ENCODE measurements around the gene CHST5. TPM values are rescaled to one million over a fixed set of nuclear protein-coding genes. Genes with fewer than 3 reads are reported as not detected.

The CHST5 gene
- total RNA-seq, 1 donor from 2014 or later = 0.64 TPM

DNA sequence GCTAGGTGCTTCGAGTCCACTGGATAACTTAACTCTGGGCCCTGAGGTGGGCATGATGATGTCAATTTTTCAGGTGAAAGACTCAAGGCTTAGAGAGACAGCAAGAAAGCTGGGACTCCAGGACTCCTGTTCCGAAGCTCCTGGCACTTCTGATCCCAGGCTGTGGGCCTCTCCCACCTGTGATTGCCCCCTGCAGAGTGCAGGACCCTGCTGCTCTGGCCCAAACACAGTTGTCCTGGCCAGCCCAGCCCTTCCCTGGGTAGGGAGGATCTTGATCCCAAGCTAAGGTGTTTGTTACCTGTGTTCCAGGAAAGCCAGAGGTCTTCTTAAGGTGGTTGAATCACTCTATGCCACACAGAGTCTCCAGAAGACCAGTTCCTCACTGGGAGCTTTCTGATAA is 3.1 kb downstream of the CHST5 start:
- no peaks in the 10 kb centered on the region for H3K36me3 Mint-ChIP-seq (ENCODE audit: unreplicated experiment)
- H3K4me1 Mint-ChIP-seq (ENCODE audit: low read depth, unreplicated experiment) = no peaks in the 10 kb centered on the region
- H3K27ac Mint-ChIP-seq (ENCODE audit: unreplicated experiment) = no peak overlapping the region
- TF ChIP-seq, protein P1, sequence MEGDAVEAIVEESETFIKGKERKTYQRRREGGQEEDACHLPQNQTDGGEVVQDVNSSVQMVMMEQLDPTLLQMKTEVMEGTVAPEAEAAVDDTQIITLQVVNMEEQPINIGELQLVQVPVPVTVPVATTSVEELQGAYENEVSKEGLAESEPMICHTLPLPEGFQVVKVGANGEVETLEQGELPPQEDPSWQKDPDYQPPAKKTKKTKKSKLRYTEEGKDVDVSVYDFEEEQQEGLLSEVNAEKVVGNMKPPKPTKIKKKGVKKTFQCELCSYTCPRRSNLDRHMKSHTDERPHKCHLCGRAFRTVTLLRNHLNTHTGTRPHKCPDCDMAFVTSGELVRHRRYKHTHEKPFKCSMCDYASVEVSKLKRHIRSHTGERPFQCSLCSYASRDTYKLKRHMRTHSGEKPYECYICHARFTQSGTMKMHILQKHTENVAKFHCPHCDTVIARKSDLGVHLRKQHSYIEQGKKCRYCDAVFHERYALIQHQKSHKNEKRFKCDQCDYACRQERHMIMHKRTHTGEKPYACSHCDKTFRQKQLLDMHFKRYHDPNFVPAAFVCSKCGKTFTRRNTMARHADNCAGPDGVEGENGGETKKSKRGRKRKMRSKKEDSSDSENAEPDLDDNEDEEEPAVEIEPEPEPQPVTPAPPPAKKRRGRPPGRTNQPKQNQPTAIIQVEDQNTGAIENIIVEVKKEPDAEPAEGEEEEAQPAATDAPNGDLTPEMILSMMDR (IDR thresholded peaks at IDR 0.05; ENCODE audit: partially characterized antibody, unreplicated experiment) = no peak
- no peak overlapping the region for H3K4me3 Mint-ChIP-seq (ENCODE audit: unreplicated experiment)
- H3K9me3 Mint-ChIP-seq (ENCODE audit: unreplicated experiment) = peaks cover 7% of the 10 kb centered on the region
- DNase-seq = no peak
- peaks cover 3% of the 10 kb centered on the region for H3K27me3 Mint-ChIP-seq (ENCODE audit: unreplicated experiment)

DNA sequence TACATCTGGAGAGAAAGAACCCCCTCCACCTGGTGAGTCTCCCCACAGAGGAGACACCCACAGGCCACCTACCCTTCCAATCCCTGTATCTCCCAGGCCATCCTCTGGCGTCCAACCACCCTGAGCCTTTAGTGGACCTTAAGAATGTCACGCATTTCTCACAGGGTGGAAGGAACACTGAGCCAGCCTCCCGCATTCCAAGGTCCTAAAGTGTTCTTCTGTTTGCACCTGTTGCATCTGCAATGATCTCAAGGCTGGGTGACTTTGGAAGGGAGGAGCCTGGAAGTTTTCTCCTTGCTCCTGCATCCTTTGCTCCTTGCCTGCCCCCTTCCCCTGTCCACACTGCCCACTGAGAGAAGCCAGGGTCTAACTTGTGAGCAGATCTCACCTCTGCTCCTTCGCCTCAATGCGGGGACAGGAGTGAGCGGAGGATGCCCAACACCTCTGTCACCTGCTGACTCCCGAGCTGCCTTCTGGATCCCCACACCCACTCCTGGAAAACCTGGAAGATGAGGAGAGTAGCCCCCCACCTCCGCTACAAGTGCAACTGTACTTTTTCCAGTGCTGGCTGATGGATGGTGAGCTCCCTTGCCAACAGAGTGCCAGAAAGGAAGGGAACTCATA is 3.7 kb downstream of the CHST5 start:
- peaks cover 8% of the 10 kb centered on the region for H3K9me3 Mint-ChIP-seq (ENCODE audit: unreplicated experiment)
- DNase-seq = no peak
- no peak overlapping the region for H3K27ac Mint-ChIP-seq (ENCODE audit: unreplicated experiment)
- TF ChIP-seq, protein P1 (IDR thresholded peaks at IDR 0.05; ENCODE audit: partially characterized antibody, unreplicated experiment) = no peak
- no peaks in the 10 kb centered on the region for H3K4me1 Mint-ChIP-seq (ENCODE audit: low read depth, unreplicated experiment)
- H3K4me3 Mint-ChIP-seq (ENCODE audit: unreplicated experiment) = no peak overlapping the region
- no peaks in the 10 kb centered on the region for H3K36me3 Mint-ChIP-seq (ENCODE audit: unreplicated experiment)
- H3K27me3 Mint-ChIP-seq (ENCODE audit: unreplicated experiment) = peaks cover 3% of the 10 kb centered on the region

DNA sequence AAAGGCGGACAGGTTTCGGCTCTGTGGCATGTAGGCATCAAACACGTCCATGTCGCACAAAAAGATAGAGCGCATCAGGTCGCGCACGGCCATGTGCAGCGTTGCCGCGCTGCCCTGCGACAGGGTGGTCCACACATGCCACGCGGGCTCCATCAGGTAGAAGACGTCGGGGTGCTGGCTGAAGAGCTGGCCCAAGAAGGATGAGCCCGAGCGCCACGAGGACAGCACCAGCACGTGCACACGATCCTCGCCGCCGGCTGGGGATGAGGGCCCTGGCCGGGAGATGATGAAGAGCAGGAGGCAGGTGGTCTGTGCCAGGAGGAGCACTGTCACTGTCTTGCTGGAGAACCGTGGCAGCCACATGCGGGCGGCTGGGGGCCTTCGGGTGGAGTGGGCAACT is 5.9 kb downstream of the CHST5 start:
- Mint-ChIP-seq H3K36me3 (ENCODE audit: unreplicated experiment) (no peaks in the 10 kb centered on the region), H3K9me3 (ENCODE audit: unreplicated experiment) (peaks cover 6% of the 10 kb centered on the region), H3K27ac (ENCODE audit: unreplicated experiment) (no peak overlapping the region), H3K27me3 (ENCODE audit: unreplicated experiment) (peaks cover 3% of the 10 kb centered on the region), H3K4me3 (ENCODE audit: unreplicated experiment) (no peak overlapping the region), H3K4me1 (ENCODE audit: low read depth, unreplicated experiment) (no peaks in the 10 kb centered on the region)
- no peak for DNase-seq
- TF ChIP-seq, protein P1 (IDR thresholded peaks at IDR 0.05; ENCODE audit: partially characterized antibody, unreplicated experiment) = no peak

DNA sequence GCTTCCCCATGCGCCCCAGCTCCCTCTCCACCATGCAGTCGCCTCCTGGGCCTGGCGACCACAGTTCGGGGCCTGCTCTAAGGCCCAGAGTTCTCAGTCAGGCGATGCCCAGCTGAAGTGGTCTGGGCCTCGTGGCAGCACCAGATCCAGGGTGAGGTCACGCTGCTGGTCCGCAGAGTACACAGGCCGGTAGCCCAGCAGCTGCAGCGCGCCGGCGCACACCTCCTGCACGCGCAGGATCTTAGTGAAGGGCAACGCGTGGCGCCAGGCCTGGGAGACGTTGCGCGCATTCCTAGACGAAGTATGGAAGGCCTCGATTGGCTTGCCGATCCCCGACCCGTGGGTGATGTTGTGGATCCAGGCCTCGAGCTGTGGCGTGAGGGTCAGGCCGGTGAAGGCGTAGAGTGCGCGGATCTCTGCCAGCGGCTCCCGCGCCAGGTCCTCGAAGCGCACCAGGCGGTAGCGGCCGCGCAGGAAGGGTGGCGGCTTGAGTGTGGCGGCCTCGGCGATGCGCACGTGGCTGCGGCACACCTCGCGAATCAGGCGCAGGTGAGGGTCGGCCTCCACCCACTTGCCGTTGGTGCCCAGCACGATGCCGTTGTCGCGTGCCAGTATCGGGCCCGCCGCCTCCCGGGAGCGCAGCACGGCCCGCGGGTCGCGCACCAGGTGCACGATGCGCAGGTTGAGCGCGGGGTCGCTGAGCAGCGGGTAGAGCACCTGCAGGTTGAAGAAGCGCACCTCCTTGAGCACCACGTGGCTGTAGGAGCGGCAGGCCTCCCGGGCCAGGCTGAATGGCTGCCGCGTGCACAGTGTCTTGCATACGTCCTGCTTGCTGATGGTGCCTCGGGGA is 6.6 kb downstream of the CHST5 start:
- DNase-seq = no peak
- Mint-ChIP-seq H3K27ac (ENCODE audit: unreplicated experiment) (no peak overlapping the region), H3K4me3 (ENCODE audit: unreplicated experiment) (no peak overlapping the region), H3K27me3 (ENCODE audit: unreplicated experiment) (peaks cover 3% of the 10 kb centered on the region), H3K36me3 (ENCODE audit: unreplicated experiment) (no peaks in the 10 kb centered on the region), H3K4me1 (ENCODE audit: low read depth, unreplicated experiment) (no peaks in the 10 kb centered on the region), H3K9me3 (ENCODE audit: unreplicated experiment) (peaks cover 6% of the 10 kb centered on the region)
- TF ChIP-seq, protein P1 (IDR thresholded peaks at IDR 0.05; ENCODE audit: partially characterized antibody, unreplicated experiment) = no peak

DNA sequence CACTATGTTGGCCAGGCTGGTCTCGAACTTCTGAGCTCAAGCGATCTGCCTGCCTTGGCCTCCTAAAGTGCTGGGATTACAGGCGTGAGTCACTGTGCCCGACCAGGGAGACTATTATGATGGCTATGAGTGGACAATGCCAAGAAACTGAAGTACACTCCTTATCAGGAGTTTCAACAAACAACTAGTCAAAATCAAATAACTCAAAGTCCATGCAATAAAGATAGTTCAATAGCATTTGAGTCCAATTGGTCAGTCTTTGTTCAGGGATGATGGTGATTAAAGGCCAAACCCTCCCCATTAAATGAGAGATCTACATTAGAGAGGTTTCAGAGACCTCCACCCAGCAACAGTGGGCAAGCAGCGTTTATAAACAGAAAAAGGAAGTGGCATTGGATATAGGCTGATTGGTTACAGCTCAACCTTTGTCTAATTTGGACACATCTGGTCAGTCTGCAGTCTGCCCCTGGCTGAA is 8.0 kb downstream of the CHST5 start:
- no peaks in the 10 kb centered on the region for H3K4me1 Mint-ChIP-seq (ENCODE audit: low read depth, unreplicated experiment)
- peaks cover 3% of the 10 kb centered on the region for H3K27me3 Mint-ChIP-seq (ENCODE audit: unreplicated experiment)
- TF ChIP-seq, protein P1 (IDR thresholded peaks at IDR 0.05; ENCODE audit: partially characterized antibody, unreplicated experiment) = no peak
- H3K36me3 Mint-ChIP-seq (ENCODE audit: unreplicated experiment) = no peaks in the 10 kb centered on the region
- DNase-seq = no peak
- H3K27ac Mint-ChIP-seq (ENCODE audit: unreplicated experiment) = no peak overlapping the region
- H3K9me3 Mint-ChIP-seq (ENCODE audit: unreplicated experiment) = peaks cover 6% of the 10 kb centered on the region
- no peak overlapping the region for H3K4me3 Mint-ChIP-seq (ENCODE audit: unreplicated experiment)
